OCI-LY7 (cell line): Measurements from ENCODE around the gene ELOVL4. TPM values are rescaled to one million over a fixed set of nuclear protein-coding genes. Genes with fewer than 3 reads are reported as not detected.

ENCODE experiments used
- BruUV-seq: library from RNA; stranded (reverse); fragments of 400-500 nt; replicated peaks from 2 replicates; lab custom pipeline; 2021; lab: Mats Ljungman, UMichigan
- CTCF ChIA-PET: fragments of 300-600 bp; sonication (Branson Sonifier 250); formaldehyde crosslinking; loops from one replicate; lab custom pipeline; 2022; ENCODE audit warnings: antibody characterized with exemption; ENCODE audit not compliant: unreplicated experiment; lab: Charles Lee
- POLR2A ChIA-PET: fragments of 300-600 bp; sonication (Branson Sonifier 250); formaldehyde crosslinking; loops from one replicate; lab custom pipeline; 2022; ENCODE audit warnings: antibody characterized with exemption; lab: Charles Lee
- DNase-seq: peaks from one replicate; pipeline ENCODE4 v3.0.0-alpha.2; 2015; ENCODE audit warnings: low spot score
- H2AFZ ChIP-seq: fragments of 200-600 bp; sonication (generic), shearing (Covaris generic); 2 replicates; pipeline ENCODE4 v1.6.1; 2014; ENCODE audit warnings: mild to moderate bottlenecking, antibody characterized with exemption, low read length, moderate library complexity
- H3K27ac ChIP-seq: fragments of 200-600 bp; sonication (generic); 2 replicates; pipeline ENCODE4 v1.5.1; 2014; ENCODE audit warnings: mixed run types, low read depth, mild to moderate bottlenecking, moderate library complexity, low read length, inconsistent platforms; ENCODE audit not compliant: poor library complexity, severe bottlenecking
- H3K36me3 ChIP-seq: fragments of 200-600 bp; sonication (generic); 2 replicates; pipeline ENCODE4 v1.6.1; 2014; ENCODE audit warnings: mild to moderate bottlenecking, antibody characterized with exemption, low read length, moderate library complexity, mixed read lengths; ENCODE audit not compliant: insufficient read depth
- H3K4me1 ChIP-seq: fragments of 200-600 bp; sonication (generic); 2 replicates; pipeline ENCODE4 v1.5.1; 2014; ENCODE audit warnings: mild to moderate bottlenecking, low read length; ENCODE audit not compliant: insufficient read depth, poor library complexity, severe bottlenecking
- H3K4me2 ChIP-seq: fragments of 200-600 bp; sonication (generic); 2 replicates; pipeline ENCODE4 v1.6.1; 2014; ENCODE audit warnings: mild to moderate bottlenecking, low read length
- H3K4me3 ChIP-seq: fragments of 200-600 bp; sonication (generic); 2 replicates; pipeline ENCODE4 v1.5.1; 2014; ENCODE audit warnings: mild to moderate bottlenecking, low read depth, low read length; ENCODE audit not compliant: poor library complexity, severe bottlenecking
- H3K79me2 ChIP-seq: fragments of 200-600 bp; sonication (generic); 2 replicates; pipeline ENCODE4 v1.6.1; 2016; ENCODE audit warnings: low read depth, mild to moderate bottlenecking, low read length, moderate library complexity, mixed read lengths; ENCODE audit not compliant: insufficient read depth
- H3K9me2 ChIP-seq: fragments of 200-600 bp; sonication (generic); 2 replicates; pipeline ENCODE4 v1.6.1; 2016; ENCODE audit warnings: mild to moderate bottlenecking, low read length, mixed read lengths; ENCODE audit not compliant: insufficient read depth
- H3K9me3 ChIP-seq: fragments of 200-600 bp; sonication (generic); 2 replicates; pipeline ENCODE4 v1.6.1; 2014; ENCODE audit warnings: mild to moderate bottlenecking, mixed run types, low read length, mixed read lengths
- H4K20me1 ChIP-seq: fragments of 200-600 bp; sonication (generic); 2 replicates; pipeline ENCODE4 v1.6.1; 2014; ENCODE audit warnings: mild to moderate bottlenecking, antibody characterized with exemption, low read length, moderate library complexity, mixed read lengths; ENCODE audit not compliant: insufficient read depth
- CTCF ChIP-seq: fragments of 200-600 bp; sonication (generic); conservative IDR thresholded peaks from 2 replicates; pipeline ENCODE4 v1.5.1; 2014; ENCODE audit warnings: mild to moderate bottlenecking, antibody characterized with exemption, low read length, moderate library complexity, mixed read lengths
- EZH2phosphoT487 ChIP-seq: fragments of 200-600 bp; sonication (generic); IDR thresholded peaks from 2 replicates; pipeline ENCODE4 v1.6.1; 2018; ENCODE audit warnings: low read depth, borderline replicate concordance, mild to moderate bottlenecking, mixed run types, antibody characterized with exemption, low read length, moderate library complexity, mixed read lengths
- intact Hi-C: fragments of 100-400 bp; cut with micrococcal nuclease; formaldehyde crosslinking; loops from one replicate; pipeline ENCODE4 v1.10.0; 2022; ENCODE audit not compliant: unreplicated experiment
- total RNA-seq, 2 experiments: library from RNA; depleted of rRNA in 1 of 2; stranded (reverse); fragments of >200 nt in 1 of 2; shearing (Covaris generic) in 1 of 2; gene quantifications; 2 replicates each; pipeline ENCODE4 v1.2.3, GENCODE V29; 2014 to 2022

Gene ELOVL4
- total RNA-seq, 2 experiments from 2014 or later = not detected

GRCh38 chr6:79971193-79971592, 23.8 kb upstream of the ELOVL4 start:
- BruUV-seq = no TSS peak
- Histone ChIP-seq H3K9me2 (no peaks in the 10 kb centered on the region), H3K79me2 (no peaks in the 10 kb centered on the region), H3K27ac (no peak overlapping the region), H2AFZ (no peak overlapping the region), H3K9me3 (no peaks in the 10 kb centered on the region), H3K4me3 (no peak overlapping the region), H3K4me2 (no peak overlapping the region), H3K36me3 (no peaks in the 10 kb centered on the region), H4K20me1 (no peaks in the 10 kb centered on the region), H3K4me1 (no peaks in the 10 kb centered on the region)
- no peak for TF ChIP-seq EZH2phosphoT487
- TF ChIP-seq CTCF = no peak
- ChIA-PET POLR2A (no interaction called here), CTCF (no interaction called here)
- intact Hi-C loops = no loop called here
- no peak for DNase-seq

- DNase-seq = no peak
- Histone ChIP-seq H4K20me1 (no peaks in the 10 kb centered on the region), H3K27ac (no peak overlapping the region), H3K79me2 (no peaks in the 10 kb centered on the region), H3K9me3 (no peaks in the 10 kb centered on the region), H3K36me3 (no peaks in the 10 kb centered on the region), H3K4me2 (no peak overlapping the region), H3K4me1 (no peaks in the 10 kb centered on the region), H3K4me3 (no peak overlapping the region), H2AFZ (no peak overlapping the region), H3K9me2 (no peaks in the 10 kb centered on the region)
- ChIA-PET POLR2A (no interaction called here), CTCF (no interaction called here)
- intact Hi-C loops = no loop called here
- no TSS peak for BruUV-seq
- TF ChIP-seq EZH2phosphoT487 (no peak), CTCF (no peak)
Measured at GRCh38 chr6:79969784-79970183, 22.4 kb upstream of the ELOVL4 start.

GRCh38 chr6:79967178-79967577, 19.8 kb upstream of the ELOVL4 start:
- no peaks in the 10 kb centered on the region for H3K9me3 ChIP-seq
- H3K27ac ChIP-seq = no peak overlapping the region
- ChIA-PET CTCF (no interaction called here), POLR2A (interaction anchor here (0.7 to 1.7 kb wide), 3 partner anchors 11 to 1312 kb away, joined by 3 to 5 read pairs (median 4); no protein-coding TSS in a partner anchor)
- H3K4me2 ChIP-seq = no peak overlapping the region
- TF ChIP-seq EZH2phosphoT487 (no peak), CTCF (no peak)
- H3K4me3 ChIP-seq = no peak overlapping the region
- intact Hi-C loops = no loop called here
- no TSS peak for BruUV-seq
- H2AFZ ChIP-seq = no peak overlapping the region
- no peak for DNase-seq
- H3K36me3 ChIP-seq = no peaks in the 10 kb centered on the region
- H3K4me1 ChIP-seq = no peaks in the 10 kb centered on the region
- H4K20me1 ChIP-seq = no peaks in the 10 kb centered on the region
- no peaks in the 10 kb centered on the region for H3K79me2 ChIP-seq
- no peaks in the 10 kb centered on the region for H3K9me2 ChIP-seq
